GM19238 (cell line): ENCODE data around the gene PSMC4.

Experiments
- DNase-seq: peaks from one replicate; pipeline ENCODE4 v3.0.0; 2011; ENCODE audit warnings: low spot score; ENCODE audit not compliant: insufficient read length

PSMC4 gene

GRCh38 chr19:39970675-39971379 lies at the start of gene PSMC4:
PSMC4 (plus strand) TSS chr19:39971165; CDS start chr19:39971203, 38 bp downstream.
- peak; percentile 94 for DNase-seq

GRCh38 chr19:39923862-39924261 lies 47.1 kb upstream of the PSMC4 start:
- no peak for DNase-seq

- no peak for DNase-seq
Observed at GRCh38 chr19:39924389-39924788, 46.6 kb upstream of the PSMC4 start.

- no peak for DNase-seq
Observed at GRCh38 chr19:39924952-39925351, 46.0 kb upstream of the PSMC4 start.

- DNase-seq: no peak
Observed at GRCh38 chr19:39926170-39926760, 44.7 kb upstream of the PSMC4 start.

- no peak for DNase-seq
Observed at GRCh38 chr19:39927076-39927475, 43.9 kb upstream of the PSMC4 start.

- DNase-seq: no peak
Observed at GRCh38 chr19:39927524-39928356, 43.2 kb upstream of the PSMC4 start.

GRCh38 chr19:39928357-39928725 lies 42.6 kb upstream of the PSMC4 start:
- no peak for DNase-seq

GRCh38 chr19:39929750-39930149 lies 41.2 kb upstream of the PSMC4 start:
- no peak for DNase-seq

GRCh38 chr19:39934584-39935363 lies 36.2 kb upstream of the PSMC4 start, which contains the start of gene FCGBP:
FCGBP (minus strand) TSS chr19:39934634.
- no peak for DNase-seq

GRCh38 chr19:39935364-39935661 lies 35.7 kb upstream of the PSMC4 start:
- DNase-seq: no peak

- no peak for DNase-seq
Observed at GRCh38 chr19:39936020-39936419, 34.9 kb upstream of the PSMC4 start.

- no peak for DNase-seq
Observed at GRCh38 chr19:39936622-39937021, 34.3 kb upstream of the PSMC4 start.

- DNase-seq: no peak
Observed at GRCh38 chr19:39937094-39937720, 33.8 kb upstream of the PSMC4 start.

- DNase-seq: no peak
Observed at GRCh38 chr19:39937787-39938186, 33.2 kb upstream of the PSMC4 start.

GRCh38 chr19:39939556-39939955 lies 31.4 kb upstream of the PSMC4 start:
- no peak for DNase-seq

- DNase-seq: no peak
Observed at GRCh38 chr19:39940221-39940833, 30.6 kb upstream of the PSMC4 start.

- DNase-seq: no peak
Observed at GRCh38 chr19:39941151-39941550, 29.8 kb upstream of the PSMC4 start.

- DNase-seq: no peak
Observed at GRCh38 chr19:39941615-39942365, 29.2 kb upstream of the PSMC4 start.

- no peak for DNase-seq
Observed at GRCh38 chr19:39942366-39942730, 28.6 kb upstream of the PSMC4 start.
